ENCODE results near the gene OTOS. TPM values are rescaled to one million over a fixed set of nuclear protein-coding genes. Genes with fewer than 3 reads are reported as not detected.

OTOS gene
- total RNA-seq, 1 donor from 2014 or later, result not detected

DNA sequence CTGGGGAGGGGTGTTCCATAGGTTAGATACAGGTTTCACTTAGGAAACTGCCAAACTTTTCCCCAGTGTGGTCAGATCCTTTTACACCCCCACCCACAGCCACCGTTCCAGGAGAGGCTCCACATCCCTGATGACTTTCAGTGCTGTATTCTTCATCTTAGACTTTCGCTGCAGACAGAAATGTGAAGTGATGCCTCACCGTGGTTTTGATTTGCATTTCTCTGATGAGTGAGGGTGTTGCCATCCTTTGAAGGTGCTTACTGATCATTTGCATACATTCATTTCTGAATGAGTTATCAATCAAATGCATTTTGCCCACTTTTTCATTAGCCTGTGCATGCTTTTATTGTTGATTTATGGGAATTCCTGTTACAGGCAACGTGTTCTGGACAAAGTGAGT lies 19.3 kb downstream of the OTOS start:
- peaks cover 1% of the 10 kb centered on the region for H3K27me3 Mint-ChIP-seq (ENCODE audit: low read depth, unreplicated experiment)
- H3K27ac Mint-ChIP-seq (ENCODE audit: unreplicated experiment), result no peak overlapping the region
- H4K20me1 ChIP-seq (ENCODE audit: insufficient read depth, low read length), result no peaks in the 10 kb centered on the region
- no peaks in the 10 kb centered on the region for H3K27me3 ChIP-seq (ENCODE audit: insufficient read depth, low read length)
- no peak overlapping the region for H3K4me3 ChIP-seq (ENCODE audit: insufficient read depth, low read depth, low read length)
- no peak overlapping the region for H3K27ac ChIP-seq (ENCODE audit: low read depth, low read length)
- no peak overlapping the region for H3K9ac ChIP-seq (ENCODE audit: low read length)
- no peaks in the 10 kb centered on the region for H3K4me1 Mint-ChIP-seq (ENCODE audit: low read depth, unreplicated experiment)
- H2AFZ ChIP-seq (ENCODE audit: low read depth, low read length), result no peak overlapping the region
- no peak for TF ChIP-seq EZH2 (IDR thresholded peaks at IDR 0.05; ENCODE audit: insufficient read depth, low read length)
- TF ChIP-seq, protein P1, sequence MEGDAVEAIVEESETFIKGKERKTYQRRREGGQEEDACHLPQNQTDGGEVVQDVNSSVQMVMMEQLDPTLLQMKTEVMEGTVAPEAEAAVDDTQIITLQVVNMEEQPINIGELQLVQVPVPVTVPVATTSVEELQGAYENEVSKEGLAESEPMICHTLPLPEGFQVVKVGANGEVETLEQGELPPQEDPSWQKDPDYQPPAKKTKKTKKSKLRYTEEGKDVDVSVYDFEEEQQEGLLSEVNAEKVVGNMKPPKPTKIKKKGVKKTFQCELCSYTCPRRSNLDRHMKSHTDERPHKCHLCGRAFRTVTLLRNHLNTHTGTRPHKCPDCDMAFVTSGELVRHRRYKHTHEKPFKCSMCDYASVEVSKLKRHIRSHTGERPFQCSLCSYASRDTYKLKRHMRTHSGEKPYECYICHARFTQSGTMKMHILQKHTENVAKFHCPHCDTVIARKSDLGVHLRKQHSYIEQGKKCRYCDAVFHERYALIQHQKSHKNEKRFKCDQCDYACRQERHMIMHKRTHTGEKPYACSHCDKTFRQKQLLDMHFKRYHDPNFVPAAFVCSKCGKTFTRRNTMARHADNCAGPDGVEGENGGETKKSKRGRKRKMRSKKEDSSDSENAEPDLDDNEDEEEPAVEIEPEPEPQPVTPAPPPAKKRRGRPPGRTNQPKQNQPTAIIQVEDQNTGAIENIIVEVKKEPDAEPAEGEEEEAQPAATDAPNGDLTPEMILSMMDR (IDR thresholded peaks at IDR 0.05; ENCODE audit: insufficient read depth, low read depth, low read length), result no peak
- no peaks in the 10 kb centered on the region for H3K9me3 ChIP-seq (ENCODE audit: insufficient read depth, low read depth, low read length)
- H3K9me3 Mint-ChIP-seq (ENCODE audit: unreplicated experiment), result no peaks in the 10 kb centered on the region
- no peak overlapping the region for H3K4me3 Mint-ChIP-seq (ENCODE audit: unreplicated experiment)
- H3K4me2 ChIP-seq (ENCODE audit: low read length), result no peak overlapping the region
- no peaks in the 10 kb centered on the region for H3K79me2 ChIP-seq (ENCODE audit: insufficient read depth, low read length)
- no peaks in the 10 kb centered on the region for H3K36me3 ChIP-seq (ENCODE audit: insufficient read depth, low read length)
- H3K4me1 ChIP-seq (ENCODE audit: insufficient read depth, low read length), result no peaks in the 10 kb centered on the region
- no peak for FAIRE-seq
- no peak for DNase-seq (ENCODE audit: low read depth)
- peaks cover 6% of the 10 kb centered on the region for H3K36me3 Mint-ChIP-seq (ENCODE audit: low read depth, unreplicated experiment)

DNA sequence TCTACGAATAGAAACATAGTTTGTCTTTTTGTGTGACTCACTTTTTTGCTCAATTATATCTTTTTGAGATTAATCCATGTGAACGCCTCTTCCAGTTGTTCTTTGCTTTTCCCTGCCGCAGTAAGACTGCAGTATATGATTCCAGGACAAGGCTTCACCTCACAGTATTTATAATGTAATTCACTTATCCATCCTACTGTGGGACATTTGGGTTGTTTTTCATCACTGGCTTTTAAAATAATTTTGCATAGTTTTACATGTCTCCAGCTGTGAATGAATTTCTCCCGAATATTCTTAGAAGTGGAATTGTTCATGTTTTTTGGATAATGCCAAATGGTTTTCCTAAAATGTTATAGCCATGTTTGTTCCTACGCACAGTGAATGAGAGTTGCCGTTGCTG lies 26.2 kb downstream of the OTOS start:
- no peaks in the 10 kb centered on the region for H3K36me3 Mint-ChIP-seq (ENCODE audit: low read depth, unreplicated experiment)
- no peaks in the 10 kb centered on the region for H4K20me1 ChIP-seq (ENCODE audit: insufficient read depth, low read length)
- H3K79me2 ChIP-seq (ENCODE audit: insufficient read depth, low read length), result no peaks in the 10 kb centered on the region
- no peaks in the 10 kb centered on the region for H3K4me1 ChIP-seq (ENCODE audit: insufficient read depth, low read length)
- no peak overlapping the region for H3K27ac Mint-ChIP-seq (ENCODE audit: unreplicated experiment)
- no peaks in the 10 kb centered on the region for H3K9me3 Mint-ChIP-seq (ENCODE audit: unreplicated experiment)
- no peak overlapping the region for H3K4me2 ChIP-seq (ENCODE audit: low read length)
- TF ChIP-seq, protein P1 (IDR thresholded peaks at IDR 0.05; ENCODE audit: insufficient read depth, low read depth, low read length), result no peak
- TF ChIP-seq EZH2 (IDR thresholded peaks at IDR 0.05; ENCODE audit: insufficient read depth, low read length), result no peak
- H3K27ac ChIP-seq (ENCODE audit: low read depth, low read length), result no peak overlapping the region
- no peak overlapping the region for H3K4me3 ChIP-seq (ENCODE audit: insufficient read depth, low read depth, low read length)
- no peaks in the 10 kb centered on the region for H3K36me3 ChIP-seq (ENCODE audit: insufficient read depth, low read length)
- peaks cover 2% of the 10 kb centered on the region for H3K27me3 ChIP-seq (ENCODE audit: insufficient read depth, low read length)
- DNase-seq (ENCODE audit: low read depth) (no peak), FAIRE-seq (no peak)
- no peak overlapping the region for H2AFZ ChIP-seq (ENCODE audit: low read depth, low read length)
- peaks cover 23% of the 10 kb centered on the region for H3K27me3 Mint-ChIP-seq (ENCODE audit: low read depth, unreplicated experiment)
- no peak overlapping the region for H3K9ac ChIP-seq (ENCODE audit: low read length)
- no peaks in the 10 kb centered on the region for H3K9me3 ChIP-seq (ENCODE audit: insufficient read depth, low read depth, low read length)
- no peak overlapping the region for H3K4me3 Mint-ChIP-seq (ENCODE audit: unreplicated experiment)
- H3K4me1 Mint-ChIP-seq (ENCODE audit: low read depth, unreplicated experiment), result no peaks in the 10 kb centered on the region

DNA sequence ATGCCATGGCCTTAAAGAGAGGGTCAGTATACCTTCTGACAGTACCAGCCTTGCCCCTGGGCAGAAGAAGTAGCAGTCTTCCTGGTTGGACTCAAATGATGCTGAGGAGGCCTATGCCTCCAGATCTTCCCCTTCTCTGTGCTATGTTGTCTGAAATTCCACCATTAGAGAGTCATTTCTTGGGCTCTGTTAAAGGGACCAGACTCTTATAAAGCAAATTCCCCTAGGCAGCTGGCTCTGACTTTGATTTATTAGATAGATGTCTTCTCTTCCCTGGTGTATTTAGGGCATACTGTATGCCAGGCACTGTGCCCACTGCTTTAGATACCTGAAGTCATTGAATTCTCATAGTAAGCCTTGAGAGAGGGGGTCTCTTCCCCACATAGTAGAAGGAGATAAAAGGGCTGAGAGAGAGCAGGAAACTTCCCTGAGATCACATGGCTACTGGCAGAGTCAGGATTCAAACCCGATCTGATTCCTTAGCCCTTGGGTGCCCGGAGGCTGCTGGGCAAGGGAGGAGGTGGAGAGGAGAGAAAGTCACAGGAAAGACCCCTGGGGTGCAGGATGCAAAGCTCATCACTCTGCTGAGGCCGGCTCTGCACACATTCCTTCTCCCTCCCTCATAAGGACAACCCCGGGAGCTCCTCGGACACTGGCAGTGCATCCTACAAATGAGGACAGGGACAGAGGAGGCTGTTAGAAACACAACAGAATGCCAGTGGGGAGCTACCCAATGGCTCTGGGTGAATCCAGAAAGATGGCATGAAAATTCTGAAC lies 27.4 kb downstream of the OTOS start:
- no peaks in the 10 kb centered on the region for H4K20me1 ChIP-seq (ENCODE audit: insufficient read depth, low read length)
- no peak for FAIRE-seq
- no peak overlapping the region for H3K4me2 ChIP-seq (ENCODE audit: low read length)
- Mint-ChIP-seq H3K4me1 (ENCODE audit: low read depth, unreplicated experiment) (no peaks in the 10 kb centered on the region), H3K36me3 (ENCODE audit: low read depth, unreplicated experiment) (no peaks in the 10 kb centered on the region), H3K9me3 (ENCODE audit: unreplicated experiment) (no peaks in the 10 kb centered on the region), H3K4me3 (ENCODE audit: unreplicated experiment) (no peak overlapping the region), H3K27me3 (ENCODE audit: low read depth, unreplicated experiment) (peaks cover 28% of the 10 kb centered on the region), H3K27ac (ENCODE audit: unreplicated experiment) (no peak overlapping the region)
- no peak overlapping the region for H2AFZ ChIP-seq (ENCODE audit: low read depth, low read length)
- peaks cover 2% of the 10 kb centered on the region for H3K27me3 ChIP-seq (ENCODE audit: insufficient read depth, low read length)
- no peaks in the 10 kb centered on the region for H3K9me3 ChIP-seq (ENCODE audit: insufficient read depth, low read depth, low read length)
- H3K36me3 ChIP-seq (ENCODE audit: insufficient read depth, low read length), result no peaks in the 10 kb centered on the region
- H3K79me2 ChIP-seq (ENCODE audit: insufficient read depth, low read length), result no peaks in the 10 kb centered on the region
- no peaks in the 10 kb centered on the region for H3K4me1 ChIP-seq (ENCODE audit: insufficient read depth, low read length)
- H3K4me3 ChIP-seq (ENCODE audit: insufficient read depth, low read depth, low read length), result no peak overlapping the region
- H3K27ac ChIP-seq (ENCODE audit: low read depth, low read length), result no peak overlapping the region
- H3K9ac ChIP-seq (ENCODE audit: low read length), result no peak overlapping the region
- TF ChIP-seq, protein P1 (IDR thresholded peaks at IDR 0.05; ENCODE audit: insufficient read depth, low read depth, low read length), result no peak
- TF ChIP-seq EZH2 (IDR thresholded peaks at IDR 0.05; ENCODE audit: insufficient read depth, low read length), result no peak
- no peak for DNase-seq (ENCODE audit: low read depth)
